DLD1 (cell line): ENCODE data around the gene RIOK2.

Experiments used
- in situ Hi-C: cut with HindIII; loops from 2 replicates; pipeline ENCODE4 v1.10.0; 2017; ENCODE audit warnings: low sequenced_read_pairs

Gene RIOK2

DNA sequence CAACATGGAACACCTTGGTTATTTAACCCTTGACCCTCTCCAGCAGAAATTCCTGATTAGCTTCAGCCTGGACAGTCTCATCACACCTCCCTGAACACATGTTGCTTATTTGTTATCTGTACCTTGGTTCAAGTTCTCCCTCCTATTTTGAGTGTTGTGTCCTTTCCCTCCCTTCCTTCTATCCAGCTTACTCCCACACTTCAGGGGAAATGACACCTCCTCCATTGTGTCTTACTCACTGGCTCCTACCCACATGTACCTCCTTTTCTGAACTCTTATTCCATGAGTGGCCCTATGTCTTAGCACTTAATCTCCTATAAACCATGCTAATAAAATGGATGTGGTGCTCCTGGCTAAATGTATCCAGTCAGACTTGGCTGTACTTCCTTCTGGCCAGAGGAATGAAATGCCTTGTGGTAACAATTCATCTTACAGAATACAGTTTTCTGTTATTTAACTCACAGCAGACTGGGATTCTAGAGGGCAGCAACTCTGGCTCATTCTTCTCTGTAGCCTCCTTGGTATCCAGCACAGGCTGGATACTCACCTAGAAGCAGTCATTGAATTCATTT, 51.8 kb downstream of the RIOK2 start:
- in situ Hi-C loops, result no loop called here

DNA sequence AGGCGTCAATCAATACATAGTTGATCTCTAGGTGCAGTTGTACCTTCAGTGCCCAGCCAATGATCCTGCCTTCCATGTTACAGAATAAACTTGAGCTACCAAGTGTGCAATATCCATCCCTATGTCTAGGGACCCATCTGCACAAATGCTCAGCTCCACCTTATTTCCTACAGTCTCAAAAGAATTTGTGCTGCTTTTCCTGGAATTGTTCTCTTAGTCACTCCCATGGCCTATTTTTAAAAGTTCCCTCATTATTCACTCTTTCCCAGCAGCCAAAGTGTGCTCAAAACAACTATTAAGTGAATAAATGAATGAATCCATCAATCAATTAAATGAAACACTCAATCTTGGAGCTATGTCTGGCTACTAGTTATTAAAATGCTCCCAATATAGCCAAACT, 55.3 kb downstream of the RIOK2 start:
- in situ Hi-C loops, result no loop called here

DNA sequence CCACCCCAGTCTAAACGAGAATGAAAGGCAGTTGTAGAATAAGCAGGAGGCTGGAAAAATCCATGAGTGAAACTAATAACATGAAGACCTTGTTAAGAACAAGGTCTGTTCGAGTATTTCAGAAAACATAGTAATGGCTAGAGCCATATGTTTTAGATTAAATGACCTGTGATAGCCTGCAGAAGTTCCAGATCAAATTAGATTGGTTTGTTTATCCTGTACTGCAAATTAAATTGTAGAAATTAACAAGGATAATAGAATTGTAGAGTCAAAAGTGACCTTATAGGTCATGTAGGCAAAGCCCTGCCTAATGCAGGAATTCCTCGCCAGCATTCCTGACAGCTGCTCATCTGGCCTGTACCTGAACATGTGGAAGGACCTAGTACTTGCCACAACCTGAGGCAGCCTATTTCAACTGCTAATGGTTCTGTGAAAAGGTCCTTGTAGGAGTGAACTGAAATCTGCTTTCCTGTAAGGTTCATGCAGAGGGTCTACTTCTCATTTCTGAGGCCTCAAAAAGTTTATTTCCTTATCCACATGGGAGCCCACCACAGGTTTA, 57.8 kb downstream of the RIOK2 start:
- in situ Hi-C loops, result no loop called here

DNA sequence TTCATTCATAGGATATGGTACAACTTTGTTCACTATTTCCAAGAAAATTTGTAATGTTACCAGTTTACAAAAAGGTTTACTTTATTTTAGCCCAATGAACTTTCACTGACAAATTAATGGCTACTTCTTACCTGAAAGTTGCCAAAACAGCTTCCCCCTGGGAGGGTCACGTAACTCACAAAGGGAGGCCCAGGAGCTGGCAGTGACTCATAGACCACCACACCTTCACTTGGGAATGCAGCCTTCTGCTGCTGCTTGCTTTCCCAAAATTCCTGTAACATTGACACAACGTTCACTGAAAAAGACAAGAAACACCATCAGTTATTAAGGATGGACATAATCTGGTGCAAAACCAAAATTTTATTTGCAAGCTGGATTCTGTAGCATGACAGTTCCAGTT, 58.7 kb downstream of the RIOK2 start:
- in situ Hi-C loops, result no loop called here

DNA sequence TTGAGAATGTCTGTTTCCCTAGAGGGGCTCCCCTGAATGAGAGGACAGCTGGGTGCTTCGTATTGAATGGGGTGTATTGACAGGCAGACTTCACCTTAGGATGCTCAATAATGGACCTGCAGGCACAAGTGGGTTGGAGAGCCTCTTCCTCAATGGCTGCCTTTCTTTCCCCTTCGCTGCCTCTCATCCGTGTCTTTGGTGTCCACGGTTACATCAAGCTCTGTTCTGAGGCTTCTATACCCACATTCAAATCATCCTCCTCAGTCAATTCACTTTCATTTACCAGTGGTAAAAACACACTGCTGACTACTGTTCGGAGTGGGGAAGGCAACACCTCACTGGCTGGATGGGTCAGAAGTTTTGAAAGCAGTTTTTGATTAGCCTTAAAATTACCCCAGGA, 61.2 kb downstream of the RIOK2 start:
- in situ Hi-C loops, result no loop called here

DNA sequence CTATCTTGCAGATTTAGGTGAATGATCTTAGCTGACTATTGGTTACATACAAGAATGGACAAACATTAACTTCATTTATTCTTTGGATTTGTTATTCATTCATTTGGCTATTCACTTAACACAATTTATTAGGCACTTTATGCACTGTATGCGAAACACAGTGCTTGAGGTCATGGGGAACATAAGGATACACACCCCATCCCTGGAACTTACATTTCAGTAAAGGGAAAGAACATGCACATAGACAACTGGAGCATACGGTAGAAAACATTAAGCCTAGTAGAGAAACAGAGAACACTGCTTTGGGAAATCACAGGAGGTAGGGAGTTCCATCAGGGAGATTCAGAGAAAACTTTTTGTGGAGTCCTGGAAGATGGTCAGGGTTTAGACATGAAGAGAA, 62.9 kb downstream of the RIOK2 start:
- in situ Hi-C loops, result no loop called here

DNA sequence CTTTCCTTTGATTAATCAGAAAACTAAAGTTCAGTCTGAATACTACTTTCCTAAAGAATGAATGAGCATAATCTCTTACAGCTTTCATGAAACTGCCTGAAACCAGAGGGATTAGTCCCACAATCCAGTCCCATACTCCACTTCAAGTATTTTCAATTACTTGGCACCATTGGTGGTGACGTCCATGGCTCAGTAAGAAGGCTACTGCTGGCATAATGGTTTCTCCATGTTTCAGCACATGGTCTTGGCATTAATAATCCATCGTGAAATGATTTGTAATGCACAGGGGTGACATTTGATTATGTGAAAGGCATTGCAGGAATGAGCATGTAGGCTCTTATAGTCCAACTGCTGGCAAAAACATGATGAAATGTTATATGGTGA, 64.0 kb downstream of the RIOK2 start:
- in situ Hi-C loops, result no loop called here

DNA sequence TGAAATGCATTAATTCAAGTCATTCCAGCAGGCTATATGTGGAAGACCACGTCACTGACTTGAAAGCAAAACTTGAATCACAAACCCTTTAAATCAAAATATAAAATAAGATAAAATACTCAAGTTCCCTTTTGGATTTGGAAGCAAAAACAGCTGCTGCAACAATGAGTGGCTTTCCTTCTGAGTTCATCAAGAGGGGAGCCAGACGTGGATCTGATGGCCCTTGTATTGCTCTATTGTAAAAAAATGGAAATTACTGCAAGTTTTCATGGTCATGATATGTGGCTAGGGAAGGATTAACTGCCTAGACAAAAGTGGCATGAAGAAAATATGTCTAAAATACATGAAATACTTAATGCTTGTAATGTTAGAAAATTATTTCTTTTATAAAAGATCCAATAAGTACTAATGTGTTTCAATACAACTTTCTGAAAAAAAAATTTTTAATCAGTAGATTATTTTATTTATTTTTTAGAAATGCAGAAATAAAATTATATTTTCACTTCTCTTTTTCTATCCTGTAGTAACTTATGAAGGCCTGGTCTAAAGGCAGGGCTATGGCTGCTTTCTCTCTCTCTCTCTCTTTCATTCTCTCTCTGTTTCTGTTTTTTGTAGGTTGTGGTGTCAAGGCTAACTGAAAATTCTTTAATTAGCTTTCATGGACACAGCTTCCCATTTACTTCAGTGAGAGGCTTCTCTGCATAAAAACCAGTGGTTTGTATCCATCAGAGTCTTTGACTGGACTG, 64.6 kb downstream of the RIOK2 start:
- in situ Hi-C loops, result no loop called here

DNA sequence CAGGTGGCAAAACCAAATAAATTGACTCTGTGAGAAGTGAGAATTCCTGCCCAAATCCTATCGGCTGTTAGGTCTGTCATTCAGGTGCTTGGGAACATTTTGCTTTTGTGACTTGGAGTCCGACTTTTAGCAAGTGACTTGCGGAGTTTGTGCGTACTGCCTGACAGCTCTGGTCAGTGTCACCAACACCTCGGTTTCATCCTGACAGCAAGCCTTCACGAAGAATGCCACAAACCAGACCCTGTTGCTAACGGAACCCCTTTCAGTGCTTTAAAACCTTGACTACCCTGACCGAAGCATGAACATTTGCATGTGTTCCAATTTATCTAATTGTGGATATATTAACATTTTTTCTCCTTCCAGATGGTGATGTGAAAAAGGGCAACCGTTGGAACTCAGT, 67.1 kb downstream of the RIOK2 start:
- in situ Hi-C loops, result no loop called here

DNA sequence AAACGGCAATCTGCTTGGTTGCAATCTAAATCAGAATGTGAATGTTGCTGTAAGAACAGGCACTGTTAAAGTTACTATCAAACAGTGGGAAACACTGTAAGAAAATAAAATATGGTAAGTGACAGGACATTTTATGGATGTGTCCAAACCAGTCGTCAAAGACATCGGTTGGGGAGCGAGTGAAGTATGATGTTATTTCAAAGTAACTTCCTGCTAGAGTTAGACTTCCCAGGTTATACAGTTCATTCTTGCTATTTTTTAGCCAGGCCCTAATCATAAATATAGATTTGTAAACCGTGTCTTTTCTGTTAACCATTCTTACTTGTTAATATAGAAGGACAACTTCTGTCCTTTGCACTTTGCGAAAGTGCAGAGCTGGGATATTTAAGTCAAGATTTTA, 70.8 kb downstream of the RIOK2 start:
- in situ Hi-C loops, result no loop called here

DNA sequence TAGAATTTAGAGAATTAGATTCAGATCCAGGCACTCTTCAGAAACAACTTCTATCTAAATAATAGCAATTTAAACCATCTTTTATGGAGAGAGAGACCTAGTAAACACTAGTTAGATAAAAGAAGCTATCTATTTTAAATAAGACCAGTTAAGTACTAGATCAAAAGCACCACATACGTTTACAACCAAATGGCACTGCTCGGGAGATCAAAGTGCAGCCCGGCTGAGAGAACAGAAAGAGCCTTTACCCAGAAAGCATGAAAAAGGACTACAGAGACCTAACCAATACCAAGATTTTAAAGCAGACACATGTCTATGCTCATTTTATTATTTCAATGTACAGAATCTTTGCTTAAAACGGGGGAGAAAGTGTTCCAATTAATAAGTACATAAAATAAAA, 71.4 kb downstream of the RIOK2 start:
- in situ Hi-C loops, result no loop called here

DNA sequence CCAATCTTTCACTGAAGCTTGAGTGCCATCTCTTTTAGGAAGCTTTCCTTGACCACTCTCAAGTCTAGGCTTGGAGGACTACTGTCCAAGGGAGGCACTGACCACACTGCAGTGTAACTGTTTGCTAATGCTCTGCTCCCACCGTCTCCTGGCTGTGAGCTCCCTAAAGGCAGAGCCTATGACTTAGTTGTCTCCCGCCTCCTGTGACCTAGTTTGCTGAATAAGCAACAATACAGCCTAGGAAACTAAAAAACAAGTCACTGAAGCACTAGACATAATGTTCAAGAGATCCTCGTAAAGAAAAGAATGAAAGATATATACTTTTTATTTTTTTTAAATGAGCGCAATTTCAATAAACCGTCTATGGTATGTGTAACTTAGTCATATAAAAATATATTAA, 72.0 kb downstream of the RIOK2 start:
- in situ Hi-C loops, result no loop called here
